ENCODE results near the gene DECR2.
A peak's percentile ranks its signal among the peaks of the same experiment; 100 is the strongest.
"Not testable (repeated sequence)": the region's sequence is repeated elsewhere in the genome, so short reads cannot be mapped to it uniquely, and the experiment has no call there.

Gene DECR2, protein sequence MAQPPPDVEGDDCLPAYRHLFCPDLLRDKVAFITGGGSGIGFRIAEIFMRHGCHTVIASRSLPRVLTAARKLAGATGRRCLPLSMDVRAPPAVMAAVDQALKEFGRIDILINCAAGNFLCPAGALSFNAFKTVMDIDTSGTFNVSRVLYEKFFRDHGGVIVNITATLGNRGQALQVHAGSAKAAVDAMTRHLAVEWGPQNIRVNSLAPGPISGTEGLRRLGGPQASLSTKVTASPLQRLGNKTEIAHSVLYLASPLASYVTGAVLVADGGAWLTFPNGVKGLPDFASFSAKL

DNA sequence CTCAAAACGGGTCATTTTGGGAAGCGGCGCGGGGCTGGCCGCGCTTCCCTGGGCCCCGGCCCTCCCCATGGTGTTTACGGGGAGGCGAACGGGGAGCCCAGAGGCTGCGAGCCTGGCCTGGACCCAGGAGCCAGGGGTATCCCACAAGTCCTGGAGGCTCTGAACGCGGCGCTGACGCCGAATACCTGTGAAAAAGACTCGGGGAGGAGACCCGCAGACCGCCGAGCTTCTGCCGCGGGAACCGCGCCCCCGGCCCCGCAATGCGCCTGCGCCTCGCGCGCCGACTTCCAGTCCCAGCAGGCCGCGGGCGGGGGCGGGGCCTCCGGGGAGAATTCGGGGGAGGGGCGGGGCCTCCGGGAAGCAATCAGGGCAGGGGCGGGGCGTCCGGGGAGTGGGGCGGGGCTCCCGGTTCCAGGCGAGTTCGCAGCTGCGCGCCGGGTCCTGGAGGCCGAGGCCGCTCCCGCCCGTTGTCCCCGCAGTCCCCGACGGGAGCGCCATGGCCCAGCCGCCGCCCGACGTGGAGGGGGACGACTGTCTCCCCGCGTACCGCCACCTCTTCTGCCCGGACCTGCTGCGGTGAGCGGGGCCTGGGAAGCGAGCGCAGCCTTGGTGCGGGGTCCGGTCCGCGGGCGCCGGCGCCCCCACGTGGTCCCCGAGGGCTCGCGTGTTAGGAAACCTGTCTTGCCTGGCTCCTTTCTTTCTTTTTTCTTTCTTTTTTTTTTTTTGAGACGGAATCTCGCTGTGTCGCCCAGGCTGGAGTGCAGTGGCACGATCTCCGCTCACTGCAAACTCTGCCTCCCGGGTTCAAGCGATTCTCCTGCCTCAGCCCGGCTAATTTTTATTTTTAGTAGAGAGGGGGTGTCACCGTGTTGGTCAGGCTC lies at the start of gene DECR2:
TSS of gene DECR2 (plus strand) at position 418 of the 881 bp plus-strand sequence. CDS start at position 497, 79 bp downstream.
- peak; percentile 43 to 98 (median 92) for DNase-seq

DNA sequence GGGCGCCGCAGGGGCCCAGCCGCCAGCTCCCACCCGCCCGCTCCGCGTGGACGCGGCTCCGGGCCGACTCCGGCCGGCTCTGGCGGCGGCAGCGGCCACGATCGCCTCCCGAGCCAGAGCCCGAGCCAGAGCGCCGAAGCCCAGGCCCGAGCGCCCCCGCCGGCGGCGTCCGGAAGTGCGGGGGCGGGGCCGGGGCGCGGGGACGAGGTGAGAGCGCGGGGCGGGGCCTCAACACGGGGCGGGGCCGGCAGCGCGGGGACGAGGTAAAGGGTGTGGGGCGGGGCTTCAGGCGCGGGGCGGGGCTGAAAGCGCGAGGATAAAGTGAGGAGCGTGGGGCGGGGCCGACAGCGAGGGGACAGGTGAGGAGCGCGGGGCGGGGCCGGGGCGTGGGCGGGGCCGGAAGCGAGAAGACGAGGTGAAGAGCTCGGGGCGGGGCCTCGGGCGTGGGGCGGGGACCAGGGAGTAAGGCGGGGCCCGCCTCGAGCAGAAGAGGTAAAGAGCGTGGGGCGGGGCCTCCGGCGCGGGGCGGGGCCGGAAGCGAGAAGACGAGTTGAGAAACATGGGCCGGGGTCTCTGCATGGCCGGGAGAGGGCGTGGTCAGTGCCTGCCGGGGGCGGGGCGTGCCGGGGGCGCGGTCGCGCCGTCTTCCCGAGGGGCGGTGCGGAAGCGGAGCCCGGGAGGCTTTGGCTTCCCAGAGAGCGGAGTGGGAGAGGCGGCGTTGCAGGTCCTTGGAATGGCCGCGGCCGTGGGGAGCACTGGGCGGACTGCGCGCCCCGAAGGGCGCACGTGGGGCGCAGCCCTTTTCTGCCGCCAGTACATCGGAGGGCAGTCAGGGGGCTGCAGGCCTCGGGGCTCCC lies 48.9 kb upstream of the DECR2 start, which contains the start of gene AXIN1:
TSS of gene AXIN1 (minus strand) at position 177 of the 857 bp plus-strand sequence. CDS start 5,698 bp downstream, outside the sequence.
- DNase-seq = peak in 57 of 58 donors; percentile 56 to 99 (median 90)

DNA sequence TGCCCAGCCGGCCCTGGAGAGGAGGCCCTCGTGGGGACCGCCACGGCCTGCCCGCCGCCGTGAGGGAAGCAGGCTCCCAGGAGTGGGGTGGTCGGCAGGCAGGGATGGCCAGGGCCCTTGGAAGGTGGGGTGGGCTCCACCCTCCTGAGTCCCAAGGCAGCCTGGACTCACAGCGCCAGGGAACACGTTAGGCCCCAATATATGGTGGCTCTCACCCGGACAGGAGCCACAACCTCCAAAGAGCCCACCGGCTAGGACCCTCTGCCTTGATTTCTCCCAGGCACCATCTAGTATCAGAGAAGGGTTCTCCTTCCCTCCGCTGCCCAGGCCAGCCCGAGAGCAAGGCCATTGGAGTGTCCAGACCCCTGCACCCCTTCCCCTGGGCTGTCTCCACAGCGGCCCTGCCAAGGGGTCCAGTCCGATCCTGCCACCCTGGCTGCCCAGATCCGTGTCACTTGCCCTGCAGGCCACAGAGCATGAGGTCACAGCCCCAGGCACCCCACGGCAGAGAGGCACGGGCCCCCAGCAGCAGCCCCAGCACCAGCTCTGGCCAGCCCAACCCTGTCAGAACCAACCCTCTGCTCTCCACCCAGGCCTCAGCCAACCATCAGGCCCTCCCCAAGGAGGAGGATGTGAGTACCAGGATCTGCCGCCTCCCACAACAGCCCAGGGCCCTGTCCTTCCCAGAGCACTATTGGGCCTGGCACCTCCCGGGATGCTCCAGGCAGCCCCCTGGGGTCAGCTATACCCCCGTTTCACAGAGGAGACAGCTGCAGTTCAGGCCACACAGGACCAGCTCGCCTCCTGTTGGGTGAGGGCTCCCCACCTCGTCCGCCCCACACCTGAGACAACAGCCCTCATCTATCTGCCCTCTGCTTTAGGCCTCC lies 48.0 kb upstream of the DECR2 start:
- DNase-seq = no peak

DNA sequence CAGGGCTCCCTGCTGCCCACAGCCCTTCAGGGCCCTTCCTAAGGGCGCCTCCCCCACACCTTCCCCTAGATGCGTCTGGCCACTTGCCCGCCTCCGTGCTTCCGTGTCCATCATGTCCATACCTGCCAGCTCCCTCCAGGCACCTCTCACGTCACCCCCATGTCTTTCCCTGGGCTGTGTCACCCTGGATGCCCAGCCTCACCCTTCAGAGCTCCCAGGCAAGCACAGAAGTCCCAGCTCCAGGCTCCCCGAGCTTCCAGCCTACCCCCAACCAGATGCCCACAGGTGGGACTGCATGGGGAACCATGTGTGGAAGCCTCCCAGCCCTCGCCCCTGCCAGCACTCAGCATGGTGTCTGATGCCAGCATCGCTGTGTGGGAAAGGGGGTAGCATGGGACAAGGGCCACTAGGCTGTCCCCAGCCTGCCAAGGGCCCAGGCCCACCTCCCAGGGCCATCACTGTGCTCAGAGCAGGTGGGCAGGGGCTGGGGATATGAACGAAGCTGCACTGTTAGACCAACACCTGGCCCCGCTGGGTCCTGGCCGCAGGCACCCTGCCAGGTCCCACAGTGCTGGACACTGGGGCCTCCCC lies 47.3 kb upstream of the DECR2 start:
- DNase-seq = no peak

DNA sequence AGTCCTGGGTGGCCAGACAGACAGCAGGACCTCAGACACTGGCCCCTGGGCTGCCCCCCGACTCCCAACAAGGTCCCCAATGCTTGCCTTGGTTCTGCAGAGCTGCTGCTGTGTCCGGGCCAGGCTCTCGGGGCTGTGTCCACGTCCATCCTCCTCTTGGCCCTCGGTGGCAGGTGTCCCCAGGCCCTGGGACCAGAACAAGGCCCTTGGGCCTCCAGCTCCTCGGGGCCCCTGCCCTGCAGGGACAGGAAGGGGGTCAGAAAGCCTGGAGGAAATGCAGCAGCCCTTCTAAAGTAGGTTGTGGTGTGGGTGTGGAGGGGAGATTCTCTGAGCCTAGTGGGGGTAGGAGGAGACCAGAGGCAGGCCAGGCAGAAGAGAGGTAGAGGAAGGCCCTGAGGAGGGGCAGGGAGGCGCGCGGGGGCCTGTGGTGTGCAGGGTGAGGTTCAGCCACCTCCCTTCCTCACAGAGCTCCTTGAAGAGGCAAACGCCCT lies 46.7 kb upstream of the DECR2 start:
- DNase-seq = no peak

DNA sequence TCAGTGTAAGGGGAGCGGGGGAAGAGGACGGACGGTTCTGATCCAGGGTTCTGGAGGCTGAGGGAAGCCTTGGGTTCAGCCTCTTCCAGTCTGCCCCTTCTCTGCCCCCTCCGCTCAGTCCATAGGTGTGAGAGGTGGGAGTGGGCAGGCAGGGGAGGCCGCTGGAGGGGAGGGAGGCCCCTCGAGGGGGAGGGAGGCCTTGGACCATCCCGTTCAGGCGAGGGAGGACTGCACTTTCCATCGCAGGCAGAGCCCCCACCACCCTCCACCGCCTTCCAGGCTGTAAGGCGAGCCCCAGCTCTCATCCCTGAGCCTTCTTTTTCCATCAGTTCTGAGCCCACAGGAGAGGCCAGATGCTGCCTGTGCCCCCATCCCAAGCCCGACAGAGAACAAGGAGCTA lies 44.9 kb upstream of the DECR2 start:
- no peak for DNase-seq

DNA sequence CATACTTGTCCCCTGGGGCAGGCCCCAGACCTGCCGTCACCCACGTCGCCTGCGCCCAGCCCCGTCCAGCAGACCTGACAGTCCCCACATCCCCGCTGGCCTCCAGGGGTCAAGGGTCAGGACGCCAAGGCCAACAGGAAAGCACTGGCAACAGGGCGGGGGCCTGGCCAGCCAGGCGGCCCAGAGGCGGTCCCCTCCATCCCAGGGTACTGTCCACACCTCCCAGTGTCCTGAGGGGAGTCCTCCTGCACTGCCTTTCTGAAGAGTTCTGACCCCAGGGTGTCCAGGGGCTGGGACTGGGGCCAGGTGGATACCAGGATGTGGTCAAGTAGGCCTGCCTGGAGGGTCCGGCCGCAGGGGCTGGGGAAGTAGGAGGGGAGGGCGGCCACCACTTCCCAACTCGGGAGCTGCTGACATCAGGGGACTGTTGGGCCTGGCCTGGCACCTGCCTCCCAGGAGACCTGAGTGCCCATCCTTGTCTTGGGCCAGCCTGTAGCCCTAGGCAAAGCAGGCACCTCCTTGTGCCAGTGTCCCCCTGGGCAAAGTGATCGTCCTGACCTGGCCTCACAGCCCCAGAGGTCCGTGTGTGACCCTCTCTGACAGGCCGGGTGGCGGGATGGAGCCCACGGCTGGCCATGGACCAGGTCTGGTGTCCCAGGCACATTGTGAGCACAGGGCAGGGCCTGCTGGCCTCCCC lies 42.5 kb upstream of the DECR2 start:
- DNase-seq = no peak

DNA sequence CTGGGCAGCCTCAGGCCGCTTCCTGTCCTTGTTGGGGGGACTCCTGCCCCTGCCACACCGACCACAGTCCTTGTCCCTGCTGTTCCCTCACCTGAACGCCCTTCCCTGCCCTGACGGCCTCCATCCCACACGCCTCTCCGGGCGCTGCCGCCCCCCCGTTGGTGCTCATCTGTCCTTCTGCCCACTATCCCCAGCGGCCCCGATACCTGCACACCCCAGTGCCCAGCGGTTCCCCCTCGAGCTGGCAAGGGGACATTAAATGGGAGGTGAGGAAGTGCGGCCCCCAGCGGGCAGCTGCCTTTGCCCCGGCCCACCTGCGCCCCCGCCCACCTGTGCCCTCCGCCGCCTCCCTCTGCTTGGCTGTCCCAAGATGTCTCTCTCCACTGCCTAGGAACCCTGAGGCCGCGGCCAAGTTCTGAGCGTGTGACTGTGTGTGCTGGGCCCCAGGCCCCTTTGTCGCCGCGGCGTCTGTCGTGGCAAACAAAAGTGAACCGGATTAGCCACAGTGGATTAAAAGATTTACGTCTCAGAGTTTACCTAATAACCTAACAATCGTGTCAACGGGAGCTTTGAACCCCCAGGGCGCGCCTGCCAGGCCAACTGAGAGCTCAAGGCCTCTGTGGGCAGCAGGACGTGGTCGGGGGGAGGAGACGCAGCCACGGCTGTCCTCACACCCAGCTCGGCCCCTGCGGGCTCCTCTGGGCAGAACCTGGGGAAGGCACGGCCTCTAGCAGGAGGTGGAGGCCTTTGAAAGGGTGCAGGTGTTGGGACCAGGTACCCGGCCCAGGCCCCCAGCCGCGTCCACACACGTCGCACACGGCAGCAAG lies 41.6 kb upstream of the DECR2 start:
- DNase-seq = no peak

DNA sequence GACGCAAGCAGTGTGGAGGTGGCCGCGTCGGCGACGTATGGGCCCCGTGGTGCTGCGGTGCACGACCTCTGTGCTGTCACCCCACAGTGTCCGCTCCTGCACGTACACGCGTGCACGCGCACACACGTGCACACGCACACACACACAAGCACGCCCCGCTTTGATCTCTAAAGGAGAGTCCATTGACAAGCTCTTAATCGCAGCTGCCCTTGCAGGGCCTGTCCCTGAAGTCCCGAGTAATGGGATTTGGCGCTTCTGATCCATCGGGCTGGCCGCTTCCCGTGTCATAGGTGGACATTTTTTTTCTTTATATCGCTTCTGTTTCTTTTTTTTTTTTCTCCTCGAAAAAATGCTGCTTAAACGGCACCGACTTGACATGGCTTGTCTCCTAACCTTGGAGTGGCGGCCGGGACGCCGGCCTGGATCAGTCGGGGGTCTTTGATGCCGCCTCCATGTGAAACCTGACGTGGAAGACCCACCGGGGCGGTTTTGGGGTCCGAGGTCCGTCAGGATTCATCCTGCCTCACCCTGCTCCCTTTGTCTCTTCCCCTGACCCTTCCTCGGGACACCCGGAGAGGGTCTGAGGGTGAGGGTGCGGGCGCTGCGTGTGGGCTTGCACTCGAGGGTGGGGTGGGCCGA lies 40.9 kb upstream of the DECR2 start:
- no peak for DNase-seq

DNA sequence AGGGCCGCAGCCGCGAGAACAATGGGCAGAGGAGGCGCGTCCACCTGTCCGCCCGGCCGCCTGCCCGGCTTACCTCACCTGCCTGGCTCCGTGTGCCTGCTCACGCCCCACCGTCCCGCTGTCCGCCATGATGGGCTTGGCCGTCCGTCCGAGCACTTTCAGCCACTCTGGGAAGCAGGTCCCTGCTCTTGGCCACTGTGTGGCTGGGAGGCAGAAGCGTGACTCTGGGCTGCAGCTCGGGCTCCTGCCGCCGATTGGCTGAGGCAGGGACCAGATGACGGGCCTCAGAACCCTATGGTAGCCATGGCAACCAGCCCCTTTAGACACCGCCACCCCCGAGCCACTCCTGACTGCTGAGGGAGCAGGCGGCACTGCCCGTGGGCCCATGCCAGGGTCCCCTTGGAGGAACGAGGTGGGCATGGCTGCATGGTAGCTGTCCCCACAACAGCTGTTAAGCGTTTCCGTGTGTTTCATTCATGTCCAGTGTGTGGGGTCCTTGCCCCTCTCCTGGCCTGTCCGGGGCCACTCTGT lies 40.3 kb upstream of the DECR2 start:
- peak in 36 of 58 donors; percentile 11 to 83 (median 44) for DNase-seq

DNA sequence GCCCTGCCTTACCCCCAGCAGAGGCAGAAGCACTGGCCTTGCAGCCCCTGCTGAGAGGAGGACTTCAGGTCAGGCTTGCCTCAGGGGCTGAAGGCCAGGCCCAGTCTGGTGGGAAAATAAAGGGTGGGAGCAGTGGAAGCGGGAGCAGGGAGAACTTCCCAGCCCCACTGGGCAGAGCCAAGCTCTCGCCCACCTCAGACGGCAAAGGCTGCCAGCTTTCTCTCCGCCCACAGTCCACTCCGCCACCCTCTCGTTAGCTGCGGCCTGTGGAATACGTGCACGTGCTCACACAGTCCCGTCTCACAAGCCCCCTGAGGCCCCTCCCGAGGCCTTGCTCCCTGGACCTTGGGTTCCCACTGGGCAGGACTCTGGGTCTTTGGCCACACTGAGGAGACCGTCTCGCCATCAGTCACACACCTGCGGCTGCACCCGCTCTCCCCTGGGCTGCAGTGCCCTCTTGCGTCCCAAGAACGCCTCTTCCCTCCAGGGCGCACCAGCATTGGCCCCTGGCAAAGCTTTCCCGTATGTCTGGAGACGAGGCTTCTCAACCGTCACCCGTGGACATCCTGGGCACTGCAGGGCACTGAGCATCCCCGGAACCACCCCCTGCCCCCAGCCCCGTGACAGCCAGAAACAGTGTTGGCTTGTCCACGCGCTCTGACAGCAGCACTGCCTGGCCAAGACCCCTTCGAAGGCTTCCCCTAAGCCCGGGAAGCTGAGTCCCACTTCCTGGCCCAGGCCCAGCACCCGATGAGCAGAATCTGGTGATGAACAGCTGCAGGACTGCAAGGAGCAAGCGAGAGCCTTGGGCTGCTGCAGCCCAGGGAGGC lies 39.6 kb upstream of the DECR2 start:
- DNase-seq = peak in 52 of 58 donors; percentile 17 to 77 (median 53)

DNA sequence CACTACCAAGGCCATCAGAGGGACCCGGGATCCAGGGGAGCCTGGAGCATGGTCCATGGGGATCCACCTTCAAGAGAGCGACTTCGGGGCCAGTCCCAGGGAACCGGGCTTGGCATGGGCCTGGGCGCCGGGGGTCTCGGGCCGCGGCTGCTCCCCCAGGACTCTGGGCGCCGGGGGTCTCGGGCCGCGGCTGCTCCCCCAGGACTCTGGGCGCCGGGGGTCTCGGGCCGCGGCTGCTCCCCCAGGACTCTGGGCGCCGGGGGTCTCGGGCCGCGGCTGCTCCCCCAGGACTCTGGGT lies 39.0 kb upstream of the DECR2 start:
- not testable (repeated sequence) for DNase-seq

DNA sequence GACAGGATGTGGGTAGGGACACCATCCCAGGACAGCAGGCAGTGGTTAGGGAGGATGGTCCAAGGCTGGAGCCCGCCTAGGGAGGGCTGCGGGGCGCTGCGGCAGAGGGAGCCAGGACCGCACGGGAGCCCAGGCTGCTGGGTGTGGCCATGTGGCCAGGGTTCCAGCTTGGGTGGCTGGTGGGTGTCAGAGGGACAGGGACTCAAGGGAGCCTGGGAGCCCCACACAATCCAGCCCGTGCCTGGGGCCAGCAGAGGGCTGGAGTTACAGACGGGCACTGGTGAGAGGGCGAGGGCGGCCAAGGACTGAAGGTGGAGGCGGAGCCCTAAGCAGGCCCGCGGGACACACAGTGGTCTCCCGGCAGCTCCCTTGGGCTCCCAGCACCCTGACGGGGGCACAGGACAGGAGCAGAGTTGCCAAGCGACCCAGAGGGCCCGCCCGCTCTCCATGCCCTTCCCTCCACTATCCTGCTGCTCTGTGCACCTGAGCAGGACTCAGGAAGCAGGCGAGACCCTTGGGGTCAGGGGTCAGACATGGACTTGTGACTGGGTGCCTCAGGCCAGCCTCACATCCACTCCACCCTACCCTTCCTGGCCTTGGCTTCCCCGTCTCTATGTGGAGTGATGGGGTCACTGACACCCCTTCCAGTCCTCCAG lies 38.4 kb upstream of the DECR2 start:
- DNase-seq = no peak

DNA sequence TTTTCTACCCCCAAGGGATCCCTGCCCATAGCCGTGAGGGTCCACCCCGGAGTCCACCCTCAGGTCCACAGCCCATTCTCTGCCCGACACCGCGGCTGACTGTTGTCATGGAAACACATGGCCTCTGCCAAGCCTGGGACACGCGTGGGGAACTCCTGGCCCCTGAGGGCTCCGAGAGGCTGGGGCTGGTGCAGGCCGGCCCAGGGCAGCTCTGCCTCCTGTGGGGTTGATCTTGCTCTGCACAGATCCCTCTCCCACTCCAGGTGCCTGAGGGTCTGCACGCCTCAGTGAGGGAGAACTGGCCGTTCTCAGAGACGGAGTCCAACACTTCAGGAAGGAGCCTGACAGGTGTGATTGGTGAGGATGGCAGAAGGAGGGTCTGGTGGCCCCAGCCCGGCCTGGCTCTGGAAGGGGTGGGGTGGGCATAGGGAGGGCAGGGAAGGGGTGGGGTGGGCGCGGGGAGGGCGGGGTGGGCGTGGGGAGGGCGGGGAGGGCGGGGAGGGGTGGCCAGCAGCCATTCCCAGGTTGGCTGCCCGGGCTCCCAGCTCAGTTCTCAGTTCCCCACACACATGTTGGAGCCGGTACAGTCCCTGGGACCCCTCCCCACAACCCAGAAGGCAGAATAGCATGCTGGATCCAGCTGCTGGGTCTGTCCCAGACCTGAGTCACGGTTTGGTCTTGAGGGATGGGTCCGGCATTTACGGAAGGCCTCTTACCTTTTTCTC lies 37.8 kb upstream of the DECR2 start:
- no peak for DNase-seq
